MM.1S (cell line): Measurements from ENCODE around the gene SLC24A1.

ENCODE experiments used
- EZH2phosphoT487 ChIP-seq: fragments of 300-600 bp; sonication (generic); IDR thresholded peaks from 2 replicates; pipeline ENCODE4 v1.6.1; 2018; ENCODE audit warnings: antibody characterized with exemption, low read length
- TF ChIP-seq, protein P1 (sequence below): fragments of 300-600 bp; sonication (generic); IDR thresholded peaks from 2 replicates; pipeline ENCODE4 v1.5.1; 2016; ENCODE audit warnings: antibody characterized with exemption, low read length, mixed read lengths

DNA sequence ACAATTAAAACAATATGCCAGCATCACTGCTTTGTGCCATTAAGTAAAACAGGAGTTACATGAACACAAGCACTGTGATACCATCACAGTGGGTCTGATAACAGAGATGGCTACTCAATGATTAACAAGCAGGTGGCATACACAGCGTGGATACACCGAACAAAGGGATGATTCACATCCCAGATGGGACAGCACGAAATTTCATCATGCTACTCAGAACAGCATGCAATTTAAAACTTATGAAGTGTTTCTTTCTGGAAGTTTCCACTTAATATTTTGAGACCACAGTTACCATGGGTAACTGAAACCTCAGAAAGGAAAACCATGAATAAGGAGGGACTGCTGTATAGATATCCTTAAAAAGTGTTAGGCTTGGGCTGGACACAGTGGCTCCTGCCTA is 44.5 kb downstream of the SLC24A1 start:
- TF ChIP-seq, protein P1, sequence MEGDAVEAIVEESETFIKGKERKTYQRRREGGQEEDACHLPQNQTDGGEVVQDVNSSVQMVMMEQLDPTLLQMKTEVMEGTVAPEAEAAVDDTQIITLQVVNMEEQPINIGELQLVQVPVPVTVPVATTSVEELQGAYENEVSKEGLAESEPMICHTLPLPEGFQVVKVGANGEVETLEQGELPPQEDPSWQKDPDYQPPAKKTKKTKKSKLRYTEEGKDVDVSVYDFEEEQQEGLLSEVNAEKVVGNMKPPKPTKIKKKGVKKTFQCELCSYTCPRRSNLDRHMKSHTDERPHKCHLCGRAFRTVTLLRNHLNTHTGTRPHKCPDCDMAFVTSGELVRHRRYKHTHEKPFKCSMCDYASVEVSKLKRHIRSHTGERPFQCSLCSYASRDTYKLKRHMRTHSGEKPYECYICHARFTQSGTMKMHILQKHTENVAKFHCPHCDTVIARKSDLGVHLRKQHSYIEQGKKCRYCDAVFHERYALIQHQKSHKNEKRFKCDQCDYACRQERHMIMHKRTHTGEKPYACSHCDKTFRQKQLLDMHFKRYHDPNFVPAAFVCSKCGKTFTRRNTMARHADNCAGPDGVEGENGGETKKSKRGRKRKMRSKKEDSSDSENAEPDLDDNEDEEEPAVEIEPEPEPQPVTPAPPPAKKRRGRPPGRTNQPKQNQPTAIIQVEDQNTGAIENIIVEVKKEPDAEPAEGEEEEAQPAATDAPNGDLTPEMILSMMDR: no peak
- no peak for TF ChIP-seq EZH2phosphoT487
